HG02610 (cell line): ENCODE results near the gene PLAC9.
A peak's percentile ranks its signal among the peaks of the same experiment; 100 is the strongest.
"Not testable (repeated sequence)": the region's sequence is repeated elsewhere in the genome, so short reads cannot be mapped to it uniquely, and the experiment has no call there.

Experiments used
- ATAC-seq: cut with Tn5 transposase; IDR thresholded peaks from one replicate; pipeline ENCODE4 v1.9.1; 2021; ENCODE audit warnings: mild to moderate bottlenecking, moderate library complexity; ENCODE audit not compliant: unreplicated experiment

Gene PLAC9, protein sequence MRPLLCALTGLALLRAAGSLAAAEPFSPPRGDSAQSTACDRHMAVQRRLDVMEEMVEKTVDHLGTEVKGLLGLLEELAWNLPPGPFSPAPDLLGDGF

DNA sequence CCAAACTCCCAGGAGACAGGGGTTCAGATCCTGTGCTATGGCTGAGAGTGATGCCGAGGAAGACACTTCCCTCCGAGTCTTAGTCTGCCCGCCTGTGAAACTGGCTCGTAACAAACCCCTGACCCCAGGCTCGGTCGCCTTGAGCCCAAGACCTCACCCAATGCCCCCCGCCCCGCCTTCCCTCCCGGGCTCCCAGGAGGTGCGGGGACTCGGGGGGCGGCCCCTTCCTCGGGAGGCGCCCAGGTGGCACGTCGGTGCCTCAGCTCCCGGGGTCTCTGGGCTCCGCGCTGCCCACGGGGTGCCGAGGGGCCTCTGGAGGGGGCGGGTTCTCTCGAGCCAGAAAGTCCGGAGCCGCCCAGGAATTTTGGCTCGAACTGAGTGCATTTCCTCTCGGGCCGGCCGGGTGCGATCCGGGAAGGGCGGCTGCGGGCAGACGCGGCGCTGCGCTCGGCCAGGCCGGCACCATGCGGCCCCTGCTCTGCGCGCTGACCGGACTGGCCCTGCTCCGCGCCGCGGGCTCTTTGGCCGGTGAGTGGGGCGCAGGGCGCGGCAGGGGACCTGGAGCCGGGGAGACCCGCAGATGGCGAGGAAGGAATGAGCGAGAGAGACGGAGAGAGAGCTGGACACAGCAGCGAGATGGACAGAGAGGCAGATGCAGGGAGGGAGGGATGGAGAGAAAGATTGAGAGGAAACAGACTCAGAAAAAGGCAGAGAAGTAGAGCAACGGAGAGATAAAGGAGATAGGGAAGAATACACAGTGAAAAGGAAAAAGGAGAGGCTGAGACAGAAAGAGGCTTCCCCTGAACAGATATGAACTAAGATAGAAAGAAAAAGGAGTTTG, at the start of gene PLAC9:
Gene PLAC9 (plus strand): TSS at position 432 of the 841 bp plus-strand sequence. CDS start 33 bp downstream, at position 465.
- no peak for ATAC-seq

GRCh38 chr10:80090121-80090520, 42.4 kb upstream of the PLAC9 start:
- ATAC-seq: no peak

DNA sequence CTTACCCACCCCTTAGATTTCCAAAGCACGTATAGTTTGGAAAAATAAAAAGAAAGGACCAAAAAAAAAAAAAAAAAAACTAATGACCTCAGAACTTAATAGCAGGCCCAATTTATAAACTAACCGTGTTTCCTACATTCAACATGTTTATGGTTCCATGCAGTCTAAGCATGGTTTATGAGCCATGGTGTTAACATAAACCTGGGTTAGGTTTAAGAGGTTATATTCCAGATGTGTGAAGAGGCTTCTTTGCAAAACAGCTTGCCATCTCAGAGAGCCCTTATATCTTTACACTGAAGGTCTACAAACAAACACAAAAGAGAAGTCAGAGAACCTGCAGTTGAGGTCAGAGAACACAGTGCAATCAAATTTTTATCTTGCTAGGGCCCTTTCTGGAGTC, 38.3 kb upstream of the PLAC9 start:
- ATAC-seq: no peak

- ATAC-seq: not testable (repeated sequence)
Observed at GRCh38 chr10:80098272-80098671, 34.3 kb upstream of the PLAC9 start.

- not testable (repeated sequence) for ATAC-seq
Observed at GRCh38 chr10:80099295-80099694, 33.2 kb upstream of the PLAC9 start.

GRCh38 chr10:80100116-80100515, 32.4 kb upstream of the PLAC9 start:
- ATAC-seq: no peak

DNA sequence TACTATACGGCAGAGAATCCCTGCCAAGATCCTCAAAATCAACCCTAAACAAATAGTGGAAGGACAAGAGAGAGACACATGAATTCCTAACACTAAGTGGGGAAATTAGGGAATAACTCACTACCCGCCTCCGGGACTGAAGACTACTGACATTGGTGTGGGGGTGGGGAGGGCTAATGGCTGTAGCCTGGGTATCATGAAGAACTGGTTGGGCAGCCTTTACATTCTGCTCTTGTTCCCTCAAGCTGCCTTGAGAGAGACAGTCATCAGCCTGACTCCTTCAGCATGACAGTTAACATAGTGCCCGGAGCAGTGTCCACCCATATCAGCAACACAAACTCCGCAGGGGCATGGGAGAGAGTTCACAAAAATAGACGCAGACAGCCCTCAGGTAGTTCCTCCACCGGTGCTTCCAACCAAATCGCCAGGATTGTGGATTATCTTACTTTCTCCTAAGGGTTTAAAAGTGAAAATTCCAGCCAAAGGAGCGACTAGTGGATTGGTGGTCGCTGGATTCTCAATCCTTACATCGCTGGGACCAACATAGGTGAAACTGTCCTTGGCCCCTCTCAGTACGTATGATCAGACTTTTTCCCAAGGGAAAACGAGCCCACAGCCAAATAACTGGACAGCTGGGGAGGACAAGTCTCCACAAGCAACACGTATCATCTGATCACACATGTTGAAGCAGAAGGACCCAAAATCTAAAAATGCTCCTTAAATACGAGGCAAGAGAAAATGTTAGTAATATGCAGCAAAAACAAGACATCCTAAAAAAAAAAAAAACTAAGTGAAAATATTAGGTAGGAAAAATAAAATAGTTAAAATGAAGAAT, 31.5 kb upstream of the PLAC9 start:
- ATAC-seq: no peak

DNA sequence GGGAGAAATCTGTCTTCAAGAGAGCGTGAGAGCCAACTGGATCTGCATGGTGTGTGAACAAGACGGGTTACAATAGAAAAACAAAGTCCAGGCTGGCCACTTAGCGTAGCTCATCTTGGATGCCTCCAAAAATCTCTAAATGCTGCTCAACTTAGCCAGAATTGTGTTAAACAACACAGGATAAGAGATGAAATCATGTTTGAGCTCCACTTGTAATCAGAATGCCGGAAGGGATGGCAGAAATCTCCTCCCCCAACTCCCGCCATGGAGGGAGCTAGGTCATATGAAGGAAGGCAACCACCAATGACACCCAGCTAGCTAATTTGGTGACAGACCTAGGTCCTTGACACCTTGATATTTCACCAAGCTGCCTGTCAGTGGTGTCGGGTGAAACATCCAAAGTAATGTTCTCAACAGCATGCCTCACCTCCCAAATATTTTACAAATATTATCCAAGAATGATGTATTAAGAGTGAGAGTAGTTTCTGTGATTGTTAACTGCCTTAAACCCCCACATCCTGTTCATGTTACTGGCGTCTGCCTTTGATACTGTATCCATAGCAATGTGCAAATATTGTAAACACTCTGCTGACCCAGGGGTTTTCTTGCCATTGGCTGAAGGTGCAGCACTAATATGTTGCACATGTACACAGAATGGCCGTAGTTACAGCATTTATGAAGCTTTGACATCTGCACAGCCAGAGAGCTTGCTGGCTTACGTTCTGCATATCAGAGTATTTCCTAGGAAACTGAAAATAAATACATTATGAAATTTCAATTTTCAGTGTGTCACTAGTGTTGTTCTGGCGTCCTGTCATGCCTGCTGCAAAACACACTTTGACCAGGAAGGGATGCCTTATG, 28.2 kb upstream of the PLAC9 start:
- ATAC-seq: peak; percentile 59

DNA sequence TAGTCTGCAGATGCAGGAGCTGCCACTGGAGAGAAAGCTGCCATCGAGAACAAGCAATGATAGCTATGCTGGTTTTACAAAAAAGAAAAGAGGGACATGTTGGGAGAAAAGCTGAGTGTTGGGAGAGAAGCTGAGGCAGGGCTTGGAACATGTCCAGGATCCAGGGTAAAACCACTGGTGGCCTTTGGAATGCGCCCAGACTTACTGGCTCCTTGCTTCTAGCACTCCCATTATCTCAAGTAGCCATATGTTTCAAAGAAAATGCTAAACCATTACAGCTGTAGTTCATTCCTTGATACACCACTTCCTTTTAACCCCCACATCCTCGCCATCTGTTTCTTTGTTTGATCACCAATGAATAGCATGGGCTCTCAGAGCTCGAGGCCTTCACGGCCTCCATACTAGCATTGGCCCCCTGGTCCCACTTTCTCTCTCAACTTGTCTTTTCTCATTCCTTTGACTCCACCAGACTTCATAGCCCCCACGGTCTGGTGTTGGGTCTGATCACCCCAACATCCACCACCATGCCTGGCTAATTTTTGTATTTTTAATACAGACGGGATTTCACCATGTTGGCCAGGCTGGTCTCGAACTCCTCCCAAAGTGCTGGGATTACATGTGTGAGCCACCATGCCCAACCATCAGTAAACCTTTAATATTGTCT, 23.8 kb upstream of the PLAC9 start:
- no peak for ATAC-seq

- no peak for ATAC-seq
Observed at GRCh38 chr10:80110986-80111385, 21.5 kb upstream of the PLAC9 start.

- ATAC-seq: no peak
Observed at GRCh38 chr10:80118669-80119068, 13.9 kb upstream of the PLAC9 start.

- ATAC-seq: no peak
Observed at GRCh38 chr10:80122110-80122710, 10.3 kb upstream of the PLAC9 start.

GRCh38 chr10:80122746-80123145, 9.8 kb upstream of the PLAC9 start:
- ATAC-seq: no peak

DNA sequence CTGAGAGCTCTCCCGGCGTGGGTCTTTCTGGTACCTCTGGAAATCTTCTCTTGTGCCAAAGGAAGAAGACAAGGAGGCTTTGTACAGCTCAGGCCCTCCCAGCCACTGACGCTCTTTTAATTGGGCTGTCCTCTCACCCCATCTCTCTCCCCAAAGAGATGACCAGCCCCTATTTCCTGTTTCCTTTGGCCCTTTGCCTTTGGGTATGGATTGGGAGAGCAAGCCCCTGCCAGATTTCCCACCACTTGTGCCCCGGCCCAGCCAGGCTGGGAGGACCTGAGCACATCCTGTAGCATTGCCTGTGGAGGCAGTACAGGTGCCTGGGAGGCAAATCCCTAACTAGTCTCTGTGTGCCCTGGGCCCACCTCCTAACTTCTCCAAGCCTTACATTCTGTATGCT, 5.7 kb upstream of the PLAC9 start:
- no peak for ATAC-seq

DNA sequence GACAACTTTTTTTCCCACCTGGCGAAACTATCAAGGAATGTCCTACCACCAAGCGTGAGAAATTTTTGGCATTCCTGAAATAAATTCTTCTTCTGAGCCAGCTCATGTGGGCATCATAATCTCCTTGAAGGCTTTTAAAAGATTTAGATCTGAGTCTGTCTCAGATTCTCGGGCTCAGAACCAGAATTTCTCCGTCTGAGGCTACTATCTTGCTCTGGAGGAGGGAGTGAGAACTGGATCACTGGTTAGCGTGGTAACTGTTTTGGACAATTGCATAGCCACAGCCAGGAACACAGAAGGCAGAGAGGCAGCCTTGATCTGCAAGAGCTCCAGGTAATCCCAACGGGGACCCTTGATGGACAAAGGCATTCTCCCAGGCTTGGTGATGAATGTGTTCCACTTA, 1.0 kb upstream of the PLAC9 start:
- no peak for ATAC-seq

GRCh38 chr10:80133206-80133605, 676 bp downstream of the PLAC9 start:
- ATAC-seq: no peak

DNA sequence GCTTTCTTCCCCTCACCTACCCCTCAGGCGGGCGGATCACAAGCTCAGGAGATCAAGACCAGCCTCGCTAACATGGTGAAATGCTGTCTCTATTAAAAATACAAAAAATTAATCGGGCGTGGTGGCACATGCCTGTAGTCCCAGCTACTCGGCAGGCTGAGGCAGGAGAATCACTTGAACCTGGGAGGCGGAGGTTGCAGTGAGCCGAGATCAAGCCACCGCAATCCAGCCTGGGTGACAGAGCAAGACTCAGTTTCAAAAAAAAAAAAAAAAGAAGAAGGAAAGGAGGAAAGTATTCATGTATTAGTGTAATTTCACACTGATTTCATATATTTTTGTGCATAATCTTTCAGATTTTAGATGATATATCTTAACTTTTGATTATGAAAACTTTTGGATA, 1.2 kb downstream of the PLAC9 start:
- ATAC-seq: not testable (repeated sequence)

- no peak for ATAC-seq
Observed at GRCh38 chr10:80136134-80136571, 3.6 kb downstream of the PLAC9 start.

DNA sequence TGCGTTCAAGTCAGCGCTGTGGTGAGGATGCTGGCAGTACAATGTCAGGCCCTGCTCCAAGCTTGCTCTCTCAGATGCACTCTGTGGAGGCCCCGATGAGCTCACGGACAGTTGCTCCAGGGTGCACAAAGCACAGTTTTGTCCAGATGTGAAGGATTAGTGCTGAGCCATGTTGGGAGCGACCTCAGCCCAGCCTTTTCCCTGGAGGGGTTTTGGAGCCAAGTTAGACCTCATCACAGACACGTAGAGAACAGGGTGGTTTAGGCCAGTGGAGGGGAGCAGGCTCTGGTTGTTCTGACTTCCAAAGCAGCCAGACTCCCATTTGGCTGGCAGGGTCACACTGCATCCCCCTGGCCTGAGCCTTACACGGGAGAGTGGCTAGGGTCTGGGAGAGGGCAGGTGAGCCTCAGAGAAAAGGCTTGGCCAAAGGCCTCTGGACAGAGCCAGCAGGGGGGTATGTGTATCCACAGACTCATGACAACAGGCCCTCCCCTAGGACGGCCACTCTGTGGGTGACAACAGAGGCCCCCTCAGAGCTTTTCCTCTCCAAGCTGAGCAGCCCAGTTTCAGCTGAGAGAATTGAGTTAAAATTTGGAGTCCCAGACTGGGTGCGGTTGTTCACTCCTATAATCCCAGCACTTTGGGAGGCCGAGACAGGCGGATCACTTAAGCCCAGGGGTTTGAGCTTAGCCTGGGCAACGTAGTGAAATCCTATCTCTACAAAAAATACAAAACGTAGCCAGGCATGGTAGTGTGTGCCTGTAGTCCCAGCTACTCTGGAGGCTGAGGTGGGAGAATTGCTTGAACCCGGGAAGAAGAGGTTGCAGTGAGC, 4.7 kb downstream of the PLAC9 start:
- ATAC-seq: no peak
